NCI-H1930 (cell line): ENCODE measurements around the gene FAM107A.

Experiments used
- DNase-seq, 2 experiments: peaks; one replicate each; lab custom pipeline; 2025; lab: John Stamatoyannopoulos, UW

FAM107A gene

DNA sequence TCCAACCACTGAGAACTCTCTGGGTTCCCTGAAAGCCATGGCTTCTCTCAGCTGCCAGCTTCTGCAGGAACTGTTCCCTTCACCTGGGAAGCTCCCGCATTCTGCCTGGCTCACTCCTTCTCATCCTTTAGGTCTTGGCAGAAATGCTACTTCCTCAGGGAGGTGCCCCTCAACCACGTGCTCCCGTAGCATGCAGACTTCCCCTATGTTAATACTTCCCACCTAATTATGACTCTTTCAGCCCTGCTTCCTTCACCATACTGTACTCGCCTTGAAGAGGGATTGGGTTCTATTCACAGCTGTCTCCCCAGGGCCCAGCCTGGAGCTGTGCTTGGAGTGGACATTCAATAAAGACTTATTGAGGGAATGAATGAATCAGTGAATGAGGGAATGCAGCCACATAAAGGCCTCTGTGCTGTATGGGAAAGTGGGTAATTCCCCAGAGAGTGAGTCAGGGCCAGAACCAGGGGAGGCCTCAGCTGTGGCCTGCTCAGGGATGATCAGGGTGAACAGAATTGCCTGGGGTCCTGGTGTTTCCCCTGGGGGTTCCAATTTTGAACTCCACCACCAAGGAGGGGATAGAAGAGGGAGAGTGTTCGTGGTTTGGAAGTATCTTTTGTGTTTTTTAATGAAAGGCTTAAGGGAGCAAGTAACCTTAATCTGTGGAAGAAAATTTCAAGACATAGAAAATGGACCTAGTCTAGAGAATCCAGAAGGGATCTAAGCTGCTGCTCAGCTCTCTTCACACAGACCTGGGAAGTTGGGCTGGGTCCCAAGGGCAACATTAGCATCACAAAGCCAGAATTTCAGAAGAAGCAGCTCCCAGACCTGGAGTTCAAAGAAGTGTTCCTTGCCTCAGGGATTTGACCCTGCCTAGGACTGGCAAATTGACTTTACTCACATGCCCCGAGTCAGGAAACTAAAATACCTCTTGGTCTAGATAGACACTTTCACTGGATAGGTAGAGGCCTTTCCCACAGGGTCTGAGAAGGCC, 14.6 kb upstream of the FAM107A start:
- no peak for DNase-seq

DNA sequence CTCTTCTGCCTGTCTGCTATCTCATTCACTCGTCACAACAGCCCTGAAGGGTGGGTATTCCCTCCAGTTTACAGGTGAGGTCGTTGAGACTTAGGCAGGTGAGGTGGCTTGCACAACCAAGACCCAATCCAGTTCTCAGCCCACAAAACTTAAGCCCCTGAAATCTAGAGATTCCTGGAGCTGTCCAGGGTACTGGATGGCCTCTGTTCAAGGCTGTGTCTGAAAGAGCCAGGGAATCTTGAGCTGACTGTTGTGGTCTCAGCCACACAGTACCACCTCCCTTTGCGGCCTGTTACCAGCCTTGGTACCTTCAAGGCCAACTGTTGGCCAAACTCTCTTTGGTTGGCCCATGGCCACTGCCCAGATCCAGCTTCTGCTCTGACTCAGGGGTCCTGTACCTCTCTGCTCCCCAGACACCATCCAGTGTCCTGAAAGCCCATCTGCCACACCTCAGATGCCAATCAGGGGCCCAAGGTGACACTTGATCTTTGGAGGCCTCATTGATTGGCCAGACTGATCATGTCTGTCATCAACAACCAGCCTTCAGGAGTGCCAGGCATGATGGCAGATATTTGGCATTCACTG, 10.9 kb upstream of the FAM107A start:
- DNase-seq, result no peak

DNA sequence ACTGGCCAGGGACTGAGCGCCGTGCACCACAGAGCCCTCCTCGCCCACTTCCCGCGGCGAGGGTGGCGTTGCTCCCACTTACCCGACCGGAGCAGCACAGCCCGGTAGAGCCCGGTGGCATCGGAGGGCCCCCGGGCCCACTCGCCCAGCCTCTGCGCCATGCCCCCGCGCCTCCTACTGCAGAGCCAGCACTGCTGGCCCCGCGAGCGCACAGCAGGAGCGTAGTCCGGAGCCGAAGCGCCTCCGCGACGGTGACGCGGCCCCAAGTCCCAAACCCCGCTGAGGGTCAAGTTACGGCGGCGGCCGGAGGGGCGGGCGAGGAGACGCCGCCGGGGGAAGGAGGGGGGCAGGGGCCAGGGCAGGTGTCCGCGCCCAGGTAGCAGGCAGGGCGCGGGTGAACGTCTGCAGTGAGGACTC, 9.6 kb upstream of the FAM107A start:
- no peak for DNase-seq

DNA sequence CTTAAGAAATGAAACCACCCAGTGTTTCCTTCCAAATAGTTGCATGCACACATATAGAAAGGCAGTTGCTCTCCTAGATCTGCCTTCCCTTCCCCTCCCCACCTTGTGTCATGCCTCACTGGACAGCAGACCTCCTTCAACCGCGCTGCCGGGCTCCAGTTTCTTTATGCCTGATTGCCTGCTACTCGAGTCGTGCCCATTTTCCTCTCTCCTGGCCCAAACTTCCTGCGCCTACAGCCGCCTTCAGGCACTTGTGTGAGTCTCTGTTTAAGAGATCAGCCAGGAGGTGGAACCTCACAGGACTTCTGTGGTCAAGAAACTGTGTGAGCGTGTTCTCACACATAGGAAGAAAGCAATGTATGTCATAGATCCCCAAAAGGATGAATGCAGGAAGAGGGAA, 8.8 kb upstream of the FAM107A start:
- no peak for DNase-seq

DNA sequence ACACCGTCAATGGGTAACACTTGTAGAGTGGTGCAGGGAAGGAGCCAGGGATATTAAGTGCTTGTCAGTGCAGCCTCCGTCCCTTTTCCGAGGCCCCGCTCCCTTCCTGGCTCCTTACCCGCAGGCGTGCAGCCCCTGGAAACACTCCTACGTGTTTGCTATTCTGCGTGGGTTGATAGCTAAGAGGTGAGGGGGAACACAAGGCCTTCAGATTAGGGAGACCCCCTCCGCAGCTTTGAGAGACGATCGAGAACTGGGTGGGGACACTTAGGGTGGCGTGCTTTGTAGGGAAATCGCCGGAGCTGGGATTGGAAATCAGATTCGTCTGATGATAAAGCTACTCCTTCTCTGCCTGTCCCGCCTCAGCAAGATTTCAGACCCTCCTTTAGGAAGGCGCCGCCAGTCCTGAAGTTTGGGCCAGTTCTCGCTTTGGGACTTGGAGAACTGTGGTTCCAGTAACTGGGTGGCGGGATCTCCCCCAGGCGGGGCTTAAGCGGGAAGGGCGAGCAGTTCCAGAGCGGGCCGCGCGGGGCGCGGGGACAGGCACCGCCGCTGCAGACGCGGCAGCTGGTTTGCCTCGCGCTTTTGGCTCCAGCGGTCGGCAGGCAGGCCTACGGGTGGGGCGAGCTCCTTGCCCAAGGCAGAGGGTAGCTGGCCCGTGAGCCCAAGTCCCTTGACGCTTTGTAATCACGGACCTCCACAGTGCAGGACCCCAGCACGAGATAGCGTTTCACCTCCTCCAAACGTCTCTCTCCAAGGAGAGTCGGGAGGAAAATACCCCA, 8.0 kb upstream of the FAM107A start:
- DNase-seq, result peak; percentile 27 to 50

DNA sequence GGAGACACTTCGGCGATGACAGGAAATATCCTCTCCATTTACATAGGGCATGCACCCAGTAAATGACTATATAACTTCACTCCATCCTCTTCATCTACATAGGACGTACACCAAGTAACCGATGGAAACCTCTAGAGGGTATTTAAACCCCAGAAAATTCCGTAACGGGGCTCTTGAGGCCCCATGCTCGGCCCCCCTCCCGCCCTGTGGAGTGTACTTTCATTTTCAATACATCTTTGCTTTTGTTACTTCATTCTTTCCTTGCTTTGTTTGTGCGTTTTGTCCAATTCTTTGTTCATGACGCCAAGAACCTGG, 7.5 kb upstream of the FAM107A start:
- no peak for DNase-seq

DNA sequence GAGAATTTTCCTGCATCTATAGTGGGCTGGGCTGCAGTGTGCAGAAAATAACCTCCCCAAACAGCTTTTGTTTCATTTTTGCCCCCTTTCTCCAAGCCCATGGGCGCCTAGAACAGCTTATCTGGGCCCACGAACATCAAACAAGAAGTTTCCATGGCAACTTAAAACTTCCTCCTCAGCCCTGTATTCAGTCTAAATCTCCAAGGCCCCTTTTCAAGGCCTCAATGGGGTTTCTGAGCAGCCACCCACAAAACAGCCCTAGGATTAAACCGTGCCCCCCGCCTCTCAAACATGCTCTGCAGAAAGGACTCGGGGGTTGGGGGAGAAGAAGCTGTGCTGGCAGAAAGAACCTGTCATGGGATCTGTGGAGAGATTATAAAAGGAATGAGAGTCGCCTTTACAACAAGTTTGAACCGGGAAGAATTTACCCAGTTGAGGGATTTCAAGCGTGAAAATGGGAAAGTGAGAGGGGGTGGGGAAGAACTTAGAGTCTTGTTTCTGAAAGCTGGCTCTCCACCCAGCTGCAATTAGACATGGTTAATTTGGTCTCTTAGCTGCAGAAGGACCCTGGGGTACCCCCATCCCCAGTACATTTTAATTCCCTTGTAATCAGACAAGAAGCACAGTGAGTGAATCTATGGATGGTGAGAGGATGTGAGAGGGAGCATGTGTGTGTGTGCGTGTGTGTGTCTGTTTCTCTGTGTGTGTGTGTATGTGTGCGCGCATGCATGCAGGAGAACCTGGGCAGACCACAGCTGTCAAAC, 4.3 kb upstream of the FAM107A start:
- no peak for DNase-seq

DNA sequence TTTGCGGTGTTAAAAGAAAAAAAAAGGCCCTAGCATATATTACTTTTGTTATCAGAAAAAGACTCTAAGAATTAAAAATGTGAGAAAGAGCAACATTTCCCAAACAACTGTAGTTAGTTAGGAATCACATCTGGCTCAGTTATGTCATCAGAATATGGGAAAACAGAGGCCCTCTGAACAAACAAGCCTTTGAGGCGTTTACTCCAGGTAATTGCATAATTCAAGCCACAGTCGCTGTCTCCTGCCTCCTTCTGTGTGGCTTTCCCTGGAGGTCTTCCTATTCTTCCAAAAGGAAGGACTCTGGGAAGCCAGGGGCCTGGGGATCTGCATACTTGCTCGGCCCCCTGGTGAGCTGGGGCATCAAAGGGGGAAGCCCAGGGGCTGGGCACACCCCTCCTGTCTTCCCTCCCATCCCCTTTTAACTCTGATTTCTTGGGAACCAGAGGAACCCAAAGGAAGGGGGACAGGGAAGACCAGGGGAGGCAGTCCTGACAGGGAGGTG, 3.7 kb upstream of the FAM107A start:
- DNase-seq, result no peak

DNA sequence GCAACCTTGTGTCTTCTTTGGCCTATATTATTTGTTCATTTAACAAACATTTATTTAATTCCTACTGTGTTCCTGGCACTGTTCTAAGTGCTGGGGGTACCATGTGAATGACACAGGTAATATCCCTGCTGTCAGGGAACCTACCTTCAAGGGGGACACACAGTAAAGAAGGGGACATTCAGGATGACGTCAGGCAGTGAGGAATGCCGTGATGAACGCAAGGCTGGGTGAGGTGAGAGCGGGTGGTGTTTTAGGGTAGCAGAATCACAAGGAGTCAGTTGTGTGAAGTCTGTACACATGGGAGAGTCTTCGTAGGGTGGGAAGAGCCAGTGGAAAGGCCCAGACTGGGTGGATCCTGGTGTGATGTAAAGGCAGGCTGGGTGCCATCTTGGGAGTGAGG, 1.7 kb upstream of the FAM107A start:
- DNase-seq, result no peak

DNA sequence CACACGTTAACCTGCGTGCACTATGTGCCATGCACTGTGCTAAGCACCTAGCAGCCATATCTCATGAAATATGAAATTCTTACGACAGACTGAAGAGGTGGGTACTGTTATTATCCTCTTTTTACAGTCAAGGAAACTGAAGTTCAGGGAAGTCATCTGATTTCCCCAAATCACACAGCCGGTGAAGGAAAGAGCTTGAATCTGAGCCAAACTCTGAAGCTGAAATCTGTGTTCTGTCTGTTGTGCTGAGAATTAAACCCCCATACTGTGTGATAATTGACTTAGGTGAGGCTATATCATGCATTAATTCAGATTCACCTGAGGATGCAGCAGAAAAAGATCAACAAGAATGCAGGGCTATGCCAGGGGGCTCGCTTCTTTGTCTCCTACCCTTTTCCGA, 475 bp downstream of the FAM107A start:
- DNase-seq, result no peak

DNA sequence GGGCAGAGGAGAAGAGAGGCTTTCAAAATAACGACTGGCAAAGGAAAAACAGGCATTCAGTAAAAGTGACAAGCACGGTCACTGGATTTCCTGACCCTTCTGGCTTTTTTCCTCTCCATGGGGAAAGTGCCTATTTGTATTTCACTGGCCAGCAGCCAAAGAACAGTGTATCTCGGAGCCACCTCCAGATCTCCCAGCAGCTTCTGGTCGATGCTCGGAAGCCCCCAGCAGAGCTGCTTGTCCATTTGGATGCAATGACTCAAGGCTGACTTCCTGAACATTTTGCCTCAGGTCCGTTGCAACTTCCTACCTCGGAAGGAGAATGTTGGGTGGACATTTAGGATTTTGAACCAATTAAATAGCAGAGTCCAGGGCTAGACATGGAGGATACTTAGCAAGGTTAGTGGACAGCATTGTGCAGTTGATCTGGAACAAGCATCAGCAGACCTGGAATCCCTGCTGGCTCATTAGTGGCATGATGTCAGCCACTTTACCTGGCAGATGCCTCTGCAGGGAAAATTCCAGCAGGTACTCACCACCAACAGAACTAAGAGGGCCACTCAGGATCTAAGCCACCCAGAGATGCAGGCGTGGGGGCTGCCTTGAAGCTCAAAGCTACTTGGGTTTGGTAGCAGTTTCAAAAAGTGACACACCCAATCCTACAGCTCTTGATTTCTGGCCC, 1.1 kb downstream of the FAM107A start:
- no peak for DNase-seq

DNA sequence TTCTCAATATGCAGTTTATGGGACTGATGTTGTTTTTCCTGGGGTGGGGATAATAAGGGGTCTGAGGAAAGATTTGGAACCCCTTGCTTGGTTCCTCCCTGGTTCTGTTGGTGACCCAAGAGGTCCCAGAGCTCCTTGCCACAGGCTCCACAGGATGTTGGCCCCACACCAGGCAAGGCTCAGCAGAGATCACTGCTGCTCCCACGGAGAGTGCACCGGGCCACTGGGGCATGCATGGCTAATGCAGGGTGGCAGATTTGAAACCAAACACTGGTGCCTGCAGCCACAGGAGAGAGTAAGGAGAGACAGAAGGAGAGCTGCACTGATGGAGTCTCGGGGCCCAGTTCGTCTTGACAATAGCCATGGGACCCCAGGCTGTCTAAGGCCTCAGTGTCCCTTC, 2.5 kb downstream of the FAM107A start:
- DNase-seq, result no peak

DNA sequence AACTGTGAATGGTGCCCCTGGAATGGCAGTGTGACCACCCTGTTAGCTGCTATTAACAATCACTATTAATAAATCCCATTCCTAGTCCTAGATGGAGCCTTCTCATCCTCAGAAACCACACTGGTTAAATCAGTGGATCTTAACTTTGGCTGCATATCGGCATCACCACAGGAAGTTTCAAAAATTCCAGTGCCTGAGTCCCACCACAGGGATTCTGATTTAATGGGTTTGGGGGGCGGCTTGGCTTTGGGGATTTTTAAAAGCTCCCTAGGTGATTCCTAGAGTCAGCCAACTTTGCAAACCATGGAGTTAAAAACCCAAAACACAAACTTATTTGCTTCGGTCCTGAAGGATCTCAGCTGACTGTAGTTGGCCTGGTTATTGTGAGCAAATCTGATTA, 3.1 kb downstream of the FAM107A start:
- DNase-seq, result no peak

DNA sequence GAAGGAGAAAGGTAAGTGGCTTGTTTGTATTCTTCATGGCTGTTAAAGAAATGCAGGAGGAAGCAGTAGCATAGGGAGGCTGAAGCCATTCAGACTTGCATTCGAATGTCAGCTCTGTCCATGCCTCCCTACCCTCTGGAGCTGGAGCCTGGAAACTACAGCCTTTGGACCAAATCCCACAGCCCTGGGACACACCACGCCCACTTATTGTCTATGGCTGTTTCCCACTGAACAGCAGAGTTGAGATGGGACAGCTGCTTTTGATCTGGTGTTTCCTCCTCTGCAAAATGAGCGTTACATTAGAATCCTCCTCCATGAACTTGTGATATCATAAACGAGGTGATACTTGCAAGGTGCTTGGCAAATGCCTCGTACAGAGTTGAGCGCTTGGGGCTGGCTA, 3.6 kb downstream of the FAM107A start:
- DNase-seq, result no peak

DNA sequence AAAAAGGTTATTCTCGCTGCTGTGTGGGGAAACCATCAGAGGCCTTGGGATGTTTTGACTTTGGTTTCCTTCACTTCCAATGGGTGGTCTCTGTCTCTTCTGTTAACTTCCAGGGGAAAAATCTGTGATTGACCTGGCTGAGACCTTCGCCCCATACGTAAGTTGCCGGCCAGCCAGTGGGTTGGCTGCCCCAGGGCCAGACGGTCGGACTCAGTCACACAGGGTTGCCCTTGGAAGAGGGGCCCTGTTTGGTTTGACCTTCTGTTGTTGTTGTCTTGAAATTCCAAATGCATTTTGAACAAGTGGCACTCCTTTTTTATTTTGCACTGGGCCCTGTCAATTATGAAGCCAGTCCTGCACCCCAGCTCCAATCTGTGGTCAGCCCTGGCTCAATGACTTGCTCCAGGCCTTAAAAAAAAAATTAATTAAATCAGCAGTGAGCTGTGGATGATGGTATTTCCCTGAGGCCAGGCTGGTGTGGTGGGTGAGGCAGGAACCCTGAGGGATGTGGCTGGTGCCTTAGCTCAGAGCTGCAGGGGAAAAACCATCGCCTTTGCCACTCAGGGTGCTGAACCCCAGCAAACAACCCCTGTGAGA, 4.5 kb downstream of the FAM107A start:
- DNase-seq, result no peak

DNA sequence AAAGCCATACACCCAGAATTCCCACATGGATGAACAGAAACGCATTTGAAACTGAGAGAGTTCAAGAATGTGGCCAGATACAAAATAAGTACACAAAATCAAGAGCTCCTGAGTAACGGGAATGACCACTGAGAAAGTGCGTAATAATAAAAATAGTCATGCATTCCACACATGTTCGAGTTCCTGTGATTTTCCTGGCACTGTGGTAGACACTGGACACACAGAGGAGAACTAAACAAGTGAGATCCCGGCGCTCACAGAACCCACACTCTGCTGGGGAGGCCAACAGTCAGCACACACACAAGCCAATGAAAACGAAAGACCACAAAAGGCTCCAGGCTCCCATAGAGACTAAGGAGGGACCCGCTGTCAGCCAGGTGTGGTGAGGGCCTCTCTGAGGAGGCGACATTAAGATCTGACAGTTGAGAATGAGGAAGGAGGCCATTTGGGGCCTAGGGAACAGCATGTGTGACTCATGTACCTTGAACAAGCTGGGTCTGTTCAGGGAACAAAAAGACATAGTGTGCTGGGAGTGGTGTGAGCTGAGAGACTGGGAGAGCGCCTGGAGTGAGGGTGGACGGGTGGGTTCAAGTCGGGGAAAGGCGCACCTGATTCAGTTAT, 5.1 kb downstream of the FAM107A start:
- no peak for DNase-seq

DNA sequence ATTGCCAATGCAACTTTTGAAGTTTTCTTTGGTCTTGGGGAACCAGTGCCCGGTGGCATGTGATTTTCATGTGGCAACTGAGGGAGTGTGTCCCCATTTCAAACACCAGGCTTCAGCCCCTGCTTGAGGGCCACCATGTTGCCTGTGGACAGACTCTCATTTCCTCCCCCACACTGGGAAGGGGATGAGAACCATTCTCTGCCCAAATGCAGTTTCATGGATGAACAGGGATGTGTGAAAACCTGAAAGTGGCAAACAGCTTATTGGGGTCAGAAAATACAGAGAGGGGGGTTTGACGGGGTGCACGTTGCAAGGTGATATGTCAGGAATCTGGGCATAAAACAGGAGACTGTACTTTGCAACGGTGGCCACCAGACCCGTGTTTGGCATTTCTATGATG, 6.3 kb downstream of the FAM107A start:
- no peak for DNase-seq

DNA sequence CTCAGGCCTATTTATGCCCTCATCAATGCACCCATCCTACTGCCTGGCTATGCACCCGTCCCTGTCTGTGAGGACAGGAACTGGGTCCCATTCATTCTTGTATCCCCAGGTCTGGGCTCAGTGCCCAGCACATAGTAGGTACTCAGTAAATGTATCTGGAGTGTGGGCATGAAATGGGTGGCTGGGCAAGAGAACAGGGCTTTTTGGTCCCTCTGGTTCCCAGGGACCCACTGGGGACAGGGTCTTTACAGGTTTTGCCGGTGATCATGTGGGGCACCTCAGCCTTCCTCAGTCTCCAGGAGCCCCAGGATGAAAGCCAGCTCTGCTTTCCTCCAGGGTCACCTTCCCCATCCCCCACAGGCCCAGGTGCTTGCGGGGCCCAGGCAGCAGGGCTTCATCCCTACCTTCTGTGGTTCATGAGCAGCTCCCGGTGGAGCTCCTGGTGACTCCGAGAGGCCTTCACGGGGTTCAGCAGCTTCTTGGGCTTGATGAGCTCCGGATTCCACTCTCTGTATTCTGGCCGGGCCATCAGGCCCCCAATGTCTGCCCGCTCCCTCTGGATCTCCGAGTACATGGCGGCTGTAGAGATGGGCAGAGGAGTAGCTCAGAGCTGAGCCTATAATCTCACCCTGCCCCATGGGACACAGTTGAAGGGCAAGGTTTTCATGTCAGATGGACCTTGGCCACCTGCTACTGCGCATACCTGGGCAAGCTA, 7.7 kb downstream of the FAM107A start:
- DNase-seq, result no peak

DNA sequence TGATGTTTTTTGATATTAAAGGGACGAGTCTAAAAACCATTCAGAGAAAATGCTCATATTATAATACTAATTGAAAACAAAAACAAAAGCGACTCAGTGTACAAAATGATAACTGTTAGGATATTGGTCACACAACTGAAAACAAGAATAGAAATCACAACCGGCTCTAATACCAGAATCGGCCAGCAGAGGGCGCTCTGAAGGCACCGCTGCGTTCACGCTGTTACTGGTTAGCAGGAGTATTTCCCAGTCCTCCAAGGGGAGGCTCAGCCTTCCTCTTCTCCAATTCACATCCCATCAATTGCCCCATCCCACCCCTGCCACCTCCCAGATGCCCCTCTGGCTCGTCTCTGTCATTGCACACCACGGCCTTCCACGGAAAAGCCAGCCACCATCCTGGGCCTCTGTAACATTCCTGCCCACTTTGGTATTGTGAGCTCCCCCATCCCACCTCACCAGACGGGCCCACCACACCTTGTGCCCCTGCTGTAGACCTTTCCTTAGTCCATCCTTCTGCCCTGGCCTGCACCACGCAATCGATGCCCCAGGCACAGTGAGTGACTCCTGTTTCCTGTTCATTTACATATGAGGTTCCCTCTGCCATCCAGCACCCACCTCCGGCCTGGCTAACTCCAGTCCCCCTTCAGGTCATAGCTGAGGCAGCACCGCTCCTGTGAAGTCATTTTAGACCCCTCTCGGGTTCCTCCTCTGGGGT, 8.5 kb downstream of the FAM107A start:
- peak; percentile 5 to 27 for DNase-seq

DNA sequence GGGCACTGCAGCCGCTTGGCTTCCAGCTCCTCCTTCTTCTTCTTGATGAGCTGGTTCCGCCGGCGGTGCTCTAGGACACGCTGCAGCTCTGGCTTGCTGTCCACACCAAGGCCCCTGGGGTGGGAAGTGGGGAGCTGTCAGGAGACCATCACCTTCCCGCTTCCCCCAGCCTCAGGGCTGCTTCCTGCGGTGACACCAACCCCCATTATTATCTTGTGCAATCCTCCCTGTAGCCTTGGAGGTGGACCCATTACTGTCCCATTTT, 10.0 kb downstream of the FAM107A start:
- no peak for DNase-seq
